HG02588 (cell line): Measurements from ENCODE around the gene ME1.
"Not testable (repeated sequence)": the region's sequence is repeated elsewhere in the genome, so short reads cannot be mapped to it uniquely, and the experiment has no call there.

ENCODE experiments used
- ATAC-seq: cut with Tn5 transposase; IDR thresholded peaks from one replicate; pipeline ENCODE4 v1.9.1; 2021; ENCODE audit warnings: mild to moderate bottlenecking, moderate library complexity; ENCODE audit not compliant: unreplicated experiment

ME1 gene

DNA sequence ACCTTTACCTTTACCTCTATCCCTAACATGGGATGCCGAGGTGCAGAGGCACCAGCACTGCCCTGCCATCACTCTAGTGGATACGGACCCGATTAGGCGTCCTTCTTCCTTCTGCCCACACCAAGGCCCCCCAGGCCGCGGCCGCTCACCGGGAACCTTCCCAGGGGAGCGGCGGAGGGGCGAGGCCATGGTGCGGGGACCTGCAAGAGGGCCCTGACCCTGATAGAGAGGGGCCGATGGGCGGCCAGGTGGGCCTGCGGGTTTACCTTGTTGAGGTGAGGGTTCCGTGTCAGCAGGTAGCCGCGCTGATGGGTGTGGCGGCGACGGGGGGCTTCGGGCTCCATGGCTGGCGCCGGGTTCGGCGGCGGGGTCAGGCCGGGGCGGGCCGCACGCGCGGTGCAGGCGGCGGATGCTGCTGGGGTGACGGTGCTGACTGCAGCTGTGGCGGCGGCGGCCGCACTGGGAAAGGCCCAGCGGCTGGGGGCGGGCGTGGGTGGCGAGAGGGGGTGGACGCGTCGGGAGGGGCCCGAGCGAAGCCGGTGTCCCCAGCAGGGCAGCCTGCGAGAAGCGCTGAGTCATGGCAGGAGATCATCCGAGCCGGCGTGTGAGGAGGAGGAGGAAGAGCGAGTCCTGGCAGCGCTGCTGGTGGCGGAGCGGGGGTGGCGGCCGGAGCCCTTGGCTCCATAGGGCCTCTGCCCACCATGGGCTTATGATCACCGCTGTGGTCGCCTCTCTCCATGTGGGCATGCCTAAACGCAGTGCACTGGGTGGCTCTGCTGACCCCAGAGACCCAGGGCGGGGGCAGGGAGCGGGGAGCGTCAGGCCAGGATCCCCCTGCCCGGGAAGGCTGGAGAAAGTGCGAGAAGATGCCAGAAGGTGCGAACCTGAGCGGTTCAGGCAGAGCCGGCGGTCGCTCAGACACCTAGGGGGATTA is at the start of gene ME1:
TSS of gene ME1 (minus strand) at position 441 of the 934 bp plus-strand sequence. CDS start at position 344, 97 bp downstream.
- peak; percentile 79 for ATAC-seq

GRCh38 chr6:83480470-83480869 is 49.6 kb upstream of the ME1 start:
- ATAC-seq: no peak

GRCh38 chr6:83479389-83479788 is 48.5 kb upstream of the ME1 start:
- no peak for ATAC-seq

DNA sequence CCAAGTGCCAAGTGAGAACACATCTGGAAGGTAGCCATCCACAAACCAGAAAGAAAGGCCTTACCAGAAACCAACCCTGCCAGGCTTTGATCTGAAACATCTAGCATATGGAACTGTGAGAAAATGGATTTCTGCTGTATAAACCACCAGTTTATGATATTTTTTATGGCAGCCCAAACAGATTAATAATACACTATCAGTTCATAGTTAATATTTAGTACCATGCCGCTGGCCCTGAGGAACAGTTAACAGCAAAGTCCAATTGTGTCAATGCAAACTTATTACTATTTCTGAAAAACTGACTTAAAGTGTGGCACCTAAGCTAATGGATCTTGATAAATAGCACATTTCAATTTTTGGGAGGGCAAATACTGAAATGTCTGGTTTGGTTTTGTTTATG is 46.1 kb upstream of the ME1 start:
- no peak for ATAC-seq

DNA sequence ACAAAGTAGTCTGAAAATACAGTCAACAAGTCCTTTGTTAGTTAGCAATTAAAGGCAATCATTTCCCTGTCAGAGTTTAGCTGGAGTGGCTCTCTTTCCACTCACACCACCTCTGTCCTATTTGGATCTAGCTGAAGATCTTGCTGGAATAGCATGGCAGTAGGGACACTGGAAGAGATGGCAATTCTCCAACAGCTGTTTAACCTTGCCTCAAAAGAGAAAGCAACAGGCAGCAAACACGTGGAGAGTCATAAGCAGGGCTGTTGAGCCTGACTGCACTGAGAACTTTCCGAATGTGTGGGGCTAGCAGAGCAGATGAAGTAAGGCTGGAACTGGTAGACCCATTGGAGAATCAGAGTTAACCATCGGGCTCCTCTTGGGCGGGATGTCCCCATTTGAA is 43.5 kb upstream of the ME1 start:
- no peak for ATAC-seq

DNA sequence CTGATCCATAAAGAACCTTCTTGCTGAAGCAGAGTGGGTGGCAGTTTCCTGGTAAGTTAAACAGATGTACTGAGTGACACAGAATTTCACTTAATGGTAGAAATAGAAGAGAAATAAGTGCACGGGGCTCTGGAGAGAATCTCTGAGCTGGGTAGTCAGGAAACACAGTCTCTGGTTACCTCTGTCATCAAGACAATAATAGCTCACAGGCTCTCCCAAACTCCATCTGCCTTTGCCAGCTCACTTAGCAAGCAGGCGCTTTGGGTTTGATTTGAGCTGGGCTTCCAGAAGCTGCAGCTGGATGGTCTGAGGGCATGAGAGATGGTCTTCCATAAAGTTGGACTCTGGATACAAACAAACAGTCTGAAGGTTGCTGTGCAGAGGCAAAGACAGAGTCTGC is 41.9 kb upstream of the ME1 start:
- no peak for ATAC-seq

GRCh38 chr6:83470587-83470986 is 39.7 kb upstream of the ME1 start:
- no peak for ATAC-seq

DNA sequence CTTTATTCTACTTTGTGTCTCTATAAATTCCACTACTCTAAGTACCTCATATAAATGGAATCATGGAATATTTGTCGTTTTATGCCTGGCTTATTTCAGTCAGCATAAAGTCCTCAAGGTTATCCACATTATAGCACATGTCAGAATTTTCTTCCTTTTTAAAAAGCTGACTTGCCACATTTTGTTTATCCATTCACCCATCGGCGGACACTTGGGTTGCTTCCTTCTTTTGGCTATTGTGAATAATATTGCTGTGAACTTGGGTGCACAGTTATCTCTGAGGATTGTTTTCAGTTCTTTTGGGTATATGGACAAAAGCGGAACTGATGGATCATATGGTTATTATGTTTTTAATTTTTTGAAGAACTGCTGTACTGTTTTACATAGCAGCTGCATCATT is 39.1 kb upstream of the ME1 start:
- ATAC-seq: no peak

- ATAC-seq: no peak
Measured at GRCh38 chr6:83467620-83468036, 36.8 kb upstream of the ME1 start.

DNA sequence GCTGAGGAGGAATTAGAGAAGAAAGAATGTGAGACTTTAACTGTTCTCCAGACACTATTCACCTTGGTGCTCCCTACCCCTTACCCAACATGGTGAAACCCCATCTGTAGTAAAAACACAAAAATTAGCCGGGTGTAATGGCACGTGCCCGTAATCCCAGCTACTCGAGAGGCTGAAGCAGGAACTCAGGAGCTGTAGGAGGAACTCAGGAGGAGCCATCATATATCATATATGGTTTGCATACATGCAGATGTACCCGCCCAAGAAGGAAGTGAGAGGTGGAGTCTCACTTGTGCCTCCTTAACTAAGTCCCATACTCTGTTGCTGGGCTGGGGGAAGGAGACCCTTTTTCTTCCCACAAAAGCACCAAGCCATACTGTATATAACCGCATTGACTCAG is 35.5 kb upstream of the ME1 start:
- no peak for ATAC-seq

DNA sequence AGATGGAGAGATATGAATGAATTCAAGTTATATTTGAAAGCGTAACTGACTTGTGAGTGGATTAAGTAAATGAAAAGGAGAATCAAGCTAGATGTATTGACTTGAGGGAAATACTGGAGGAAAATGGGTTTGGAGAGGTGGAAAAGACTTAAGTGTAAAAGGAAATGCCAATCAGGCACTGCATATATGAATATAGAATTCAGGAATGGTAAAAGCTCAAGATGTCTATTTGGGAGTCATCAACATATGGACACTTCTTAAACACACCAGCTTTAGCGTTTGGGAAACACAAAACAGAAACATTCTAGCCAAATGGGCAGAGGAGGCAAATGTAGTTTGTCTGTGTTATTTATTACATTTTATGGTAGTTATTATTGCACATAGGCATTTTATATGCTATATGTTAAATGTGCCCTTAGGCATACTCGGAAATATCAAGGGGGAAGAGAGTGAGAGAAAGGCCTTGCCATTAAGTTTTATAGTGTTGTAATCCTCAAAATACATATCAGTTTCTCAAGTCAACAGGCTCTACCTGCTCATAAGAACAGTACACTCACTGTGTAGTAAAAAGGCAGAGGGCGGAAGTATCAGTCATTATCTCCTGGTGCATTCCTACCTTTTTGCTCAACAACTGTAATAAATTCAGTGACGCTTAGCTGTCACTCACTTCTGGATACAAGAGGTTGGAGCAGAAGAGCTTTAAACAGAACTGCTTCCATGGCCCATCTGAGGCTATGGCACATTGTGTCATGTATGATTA is 33.7 kb upstream of the ME1 start:
- no peak for ATAC-seq

DNA sequence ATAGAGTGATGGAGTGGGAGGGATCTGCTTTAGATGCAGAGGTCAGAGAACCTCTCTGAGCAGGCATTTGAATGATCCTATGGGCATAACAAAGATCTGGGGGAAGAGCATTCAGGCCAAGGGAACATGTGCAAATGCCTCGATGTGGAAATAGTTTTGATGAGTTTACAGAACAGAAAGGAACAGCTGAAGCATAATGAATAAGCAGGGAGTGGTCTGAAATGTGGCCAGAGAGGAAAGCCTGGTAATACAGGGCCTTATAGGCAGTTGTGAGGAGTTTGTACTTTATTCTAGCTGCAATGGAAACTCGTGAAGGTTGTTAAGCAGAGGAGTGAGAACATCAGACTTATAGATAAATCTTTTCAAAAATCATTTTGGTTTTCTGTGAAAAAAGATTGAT is 33.0 kb upstream of the ME1 start:
- ATAC-seq: no peak

GRCh38 chr6:83462524-83462923 is 31.7 kb upstream of the ME1 start:
- ATAC-seq: no peak

- no peak for ATAC-seq
Measured at GRCh38 chr6:83461438-83461837, 30.6 kb upstream of the ME1 start.

GRCh38 chr6:83459663-83460062 is 28.8 kb upstream of the ME1 start:
- no peak for ATAC-seq

DNA sequence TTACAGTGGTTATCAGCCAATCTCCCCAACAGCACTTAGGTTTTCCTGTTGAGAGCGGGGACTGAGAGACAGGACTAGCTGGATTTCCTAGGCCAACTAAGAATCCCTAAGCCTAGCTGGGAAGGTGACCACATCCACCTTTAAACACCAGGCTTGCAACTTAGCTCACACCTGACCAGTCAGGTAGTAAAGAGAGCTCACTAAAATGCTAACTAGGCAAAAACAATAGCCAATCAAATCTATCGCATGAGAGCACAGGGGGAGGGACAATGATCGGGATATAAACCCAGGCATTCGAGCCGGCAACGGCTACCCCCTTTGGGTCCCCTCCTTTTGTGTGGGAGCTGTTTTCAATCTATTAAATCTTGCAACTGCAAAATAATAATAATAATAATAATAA is 19.2 kb upstream of the ME1 start:
- not testable (repeated sequence) for ATAC-seq

DNA sequence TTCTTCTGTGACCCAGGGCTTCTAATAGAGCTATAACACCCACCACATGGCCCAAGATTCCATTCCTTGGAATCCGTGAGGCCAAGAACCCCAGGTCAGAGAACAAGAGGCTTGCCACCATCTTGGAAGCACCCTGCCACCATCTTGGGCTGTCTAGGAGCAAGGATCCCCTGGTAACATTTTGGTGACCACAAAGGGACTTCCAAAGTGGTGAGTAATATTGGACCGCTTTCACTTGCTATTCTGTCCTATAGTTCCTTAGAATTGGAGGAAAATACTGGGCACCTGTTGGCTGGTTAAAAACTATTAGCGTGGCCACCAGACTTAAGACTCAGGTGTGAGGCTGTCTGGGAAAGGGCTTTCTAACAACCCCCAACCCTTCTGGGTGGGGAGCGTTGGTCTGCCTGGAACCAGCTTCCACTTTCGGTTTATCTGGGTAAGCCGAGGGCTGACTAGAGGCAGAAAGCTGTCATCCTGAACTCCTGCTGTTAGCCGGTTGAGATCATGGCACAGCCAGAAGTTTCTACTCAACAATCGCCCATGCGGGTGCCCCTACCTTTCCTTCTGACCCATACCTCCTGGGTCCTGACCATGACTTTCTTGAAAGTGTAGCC is 13.3 kb upstream of the ME1 start:
- ATAC-seq: not testable (repeated sequence)

DNA sequence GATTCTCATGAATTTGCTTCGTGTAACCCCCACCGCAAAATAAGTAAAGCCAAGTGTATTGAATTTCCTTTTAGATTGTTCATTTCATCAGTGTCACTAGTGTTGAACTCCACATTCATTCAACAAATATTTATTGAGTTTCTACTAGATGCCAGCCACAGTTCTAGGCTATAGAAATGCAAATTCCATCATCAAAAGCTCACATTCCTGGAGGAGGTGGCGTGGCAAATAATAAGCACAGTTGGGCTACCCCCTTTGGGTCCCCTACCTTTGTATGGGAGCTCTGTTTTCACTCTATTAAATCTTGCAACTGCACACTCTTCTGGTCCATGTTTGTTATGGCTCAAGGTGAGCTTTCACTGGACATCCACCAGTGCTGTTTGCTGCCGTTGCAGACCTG is 12.7 kb upstream of the ME1 start:
- ATAC-seq: no peak

DNA sequence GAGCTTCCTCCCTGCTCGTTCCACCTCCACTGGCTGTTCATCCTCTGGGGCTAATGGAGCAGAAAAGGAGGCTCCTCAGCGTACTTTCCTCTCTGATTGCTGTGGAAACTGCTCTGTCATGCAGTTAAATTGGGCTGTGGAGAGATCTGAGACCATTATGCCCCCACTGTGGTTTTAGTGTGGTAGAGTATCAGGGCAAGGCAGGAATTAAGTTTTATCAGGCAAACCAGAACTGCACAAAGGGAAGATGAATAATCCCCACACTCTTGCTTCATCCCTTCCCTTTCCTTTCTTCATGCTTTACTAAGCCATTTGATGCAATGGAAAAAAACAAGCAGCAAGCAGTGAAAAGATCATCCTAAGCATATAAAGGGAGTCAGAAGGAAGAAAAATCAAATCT is 11.9 kb upstream of the ME1 start:
- no peak for ATAC-seq

- ATAC-seq: no peak
Measured at GRCh38 chr6:83439201-83439600, 8.3 kb upstream of the ME1 start.

DNA sequence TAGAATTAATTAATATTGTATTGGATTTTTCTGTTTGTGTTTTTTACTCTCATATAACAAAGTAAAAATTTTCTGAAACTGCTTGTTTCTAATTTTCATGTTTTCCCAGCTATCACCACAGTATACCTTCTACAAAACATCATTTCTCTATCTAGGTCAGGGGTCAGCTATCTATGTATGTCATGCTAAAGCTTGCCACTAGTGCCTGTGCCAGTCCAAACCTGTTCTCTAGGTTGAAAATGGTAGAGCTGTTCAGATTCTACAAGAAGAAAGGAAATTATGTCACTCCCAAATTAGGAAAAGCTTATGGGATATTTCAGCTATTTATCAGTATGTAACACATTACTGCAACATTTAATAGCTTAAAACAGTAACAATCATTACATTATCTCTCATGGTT is 5.8 kb upstream of the ME1 start:
- no peak for ATAC-seq

DNA sequence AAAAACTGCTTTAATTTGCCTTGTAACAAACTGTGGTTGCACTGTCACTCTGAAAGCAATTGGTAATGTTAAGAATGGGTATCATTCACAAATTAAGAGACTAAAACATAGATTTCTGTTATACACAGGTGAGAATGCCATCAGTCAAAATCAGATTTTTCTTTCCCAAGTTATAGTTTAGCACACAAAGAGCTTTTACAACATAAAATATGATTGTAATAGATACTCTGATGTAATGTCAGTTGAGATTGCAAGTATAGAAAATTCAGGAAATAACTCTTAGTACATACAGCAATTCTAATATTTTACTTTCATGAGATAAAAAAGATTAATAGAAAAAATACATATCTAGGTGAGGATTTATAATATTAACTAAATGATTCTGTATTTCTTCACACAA is 2.3 kb upstream of the ME1 start:
- ATAC-seq: no peak
